GM23248 (cell line): Measurements from ENCODE around the gene MPZL1. TPM values are rescaled to one million over a fixed set of nuclear protein-coding genes. Genes with fewer than 3 reads are reported as not detected.
"Not testable (repeated sequence)": the region's sequence is repeated elsewhere in the genome, so short reads cannot be mapped to it uniquely, and the experiment has no call there.

ENCODE experiments used
- DNase-seq: peaks from one replicate; pipeline ENCODE4 v3.0.0-alpha.2; 2015
- H2AFZ ChIP-seq: fragments of 200-600 bp; sonication (generic); 2 replicates; pipeline ENCODE4 v1.6.1; 2016; ENCODE audit warnings: antibody characterized with exemption
- H3F3A ChIP-seq: fragments of 200-600 bp; sonication (generic); 2 replicates; pipeline ENCODE4 v1.6.1; 2016; ENCODE audit warnings: mild to moderate bottlenecking, antibody characterized with exemption, mixed run types; ENCODE audit not compliant: insufficient read depth
- H3K27ac ChIP-seq: fragments of 200-600 bp; sonication (generic); 2 replicates; pipeline ENCODE4 v1.5.1; 2016; ENCODE audit warnings: mild to moderate bottlenecking
- H3K27me3 ChIP-seq: fragments of 200-600 bp; sonication (generic); replicated peaks from 2 replicates; pipeline ENCODE4 v1.6.1; 2016; ENCODE audit warnings: mild to moderate bottlenecking; ENCODE audit not compliant: insufficient read depth
- H3K36me3 ChIP-seq: fragments of 200-600 bp; sonication (generic); 2 replicates; pipeline ENCODE4 v1.6.1; 2016; ENCODE audit warnings: low read depth, mild to moderate bottlenecking
- H3K4me1 ChIP-seq: fragments of 200-600 bp; sonication (generic); 2 replicates; pipeline ENCODE4 v1.6.1; 2016; ENCODE audit warnings: mild to moderate bottlenecking; ENCODE audit not compliant: insufficient read depth
- H3K4me2 ChIP-seq: fragments of 200-600 bp; sonication (generic); one replicate; pipeline ENCODE4 v1.6.1; 2016; ENCODE audit warnings: mild to moderate bottlenecking; ENCODE audit not compliant: unreplicated experiment
- H3K4me3 ChIP-seq: fragments of 200-600 bp; sonication (generic); 2 replicates; pipeline ENCODE4 v1.5.1; 2016; ENCODE audit warnings: mild to moderate bottlenecking
- H3K79me2 ChIP-seq: fragments of 200-600 bp; sonication (generic); 2 replicates; pipeline ENCODE4 v1.6.1; 2016; ENCODE audit warnings: mild to moderate bottlenecking; ENCODE audit not compliant: insufficient read depth
- H3K9ac ChIP-seq: fragments of 200-600 bp; sonication (generic); 2 replicates; pipeline ENCODE4 v1.6.1; 2016; ENCODE audit warnings: mild to moderate bottlenecking
- H3K9me2 ChIP-seq: fragments of 200-600 bp; sonication (generic); 2 replicates; pipeline ENCODE4 v1.6.1; 2016; ENCODE audit warnings: mixed run types, mild to moderate bottlenecking, moderate library complexity; ENCODE audit not compliant: insufficient read depth
- H3K9me3 ChIP-seq: fragments of 200-600 bp; sonication (generic); one replicate; pipeline ENCODE4 v1.6.1; 2017; ENCODE audit warnings: low read depth
- H4K20me1 ChIP-seq: fragments of 200-600 bp; sonication (generic); 2 replicates; pipeline ENCODE4 v1.6.0; 2016; ENCODE audit not compliant: insufficient read depth
- EZH2 ChIP-seq: fragments of 200-600 bp; sonication (generic); IDR thresholded peaks from 2 replicates; pipeline ENCODE4 v1.6.1; 2018; ENCODE audit warnings: antibody characterized with exemption, mild to moderate bottlenecking; ENCODE audit not compliant: insufficient read depth, poor library complexity, severe bottlenecking
- EZH2phosphoT487 ChIP-seq: fragments of 200-600 bp; sonication (generic); IDR thresholded peaks from 2 replicates; pipeline ENCODE4 v1.6.1; 2018; ENCODE audit warnings: antibody characterized with exemption, moderate library complexity, mild to moderate bottlenecking, low read depth; ENCODE audit not compliant: insufficient read depth
- WGBS, 2 experiments: methylation state at CpG; one replicate each; pipeline ENCODE4 v1.1.6; 2015 to 2017; ENCODE audit warnings: low lambda C conversion rate in 2 of 2, low coverage in 1 of 2; ENCODE audit errors: missing lambda C conversion rate in 2 of 2; 5-methylcytosine and 5-hydroxymethylcytosine counted together
- in situ Hi-C: fragments of 300-500 bp; cut with MboI; formaldehyde crosslinking; loops from 2 replicates; pipeline ENCODE4 v1.15.0; 2020
- polyA plus RNA-seq: library from polyadenylated mRNA; unstranded; fragments of >200 nt; fragmentation: Nextera tagmentation; extraction: Ambion mirVana; gene quantifications from 2 replicates; pipeline ENCODE4 v1.2.1, GENCODE V29; 2016
- total RNA-seq: library from RNA; depleted of rRNA; stranded (reverse); fragments of >200 nt; shearing (Covaris generic); gene quantifications from 2 replicates; pipeline ENCODE4 v1.2.3, GENCODE V29; 2014

Gene MPZL1
- total and polyA plus RNA-seq, 2 experiments from 2014 or later, result 144 to 284 TPM

DNA sequence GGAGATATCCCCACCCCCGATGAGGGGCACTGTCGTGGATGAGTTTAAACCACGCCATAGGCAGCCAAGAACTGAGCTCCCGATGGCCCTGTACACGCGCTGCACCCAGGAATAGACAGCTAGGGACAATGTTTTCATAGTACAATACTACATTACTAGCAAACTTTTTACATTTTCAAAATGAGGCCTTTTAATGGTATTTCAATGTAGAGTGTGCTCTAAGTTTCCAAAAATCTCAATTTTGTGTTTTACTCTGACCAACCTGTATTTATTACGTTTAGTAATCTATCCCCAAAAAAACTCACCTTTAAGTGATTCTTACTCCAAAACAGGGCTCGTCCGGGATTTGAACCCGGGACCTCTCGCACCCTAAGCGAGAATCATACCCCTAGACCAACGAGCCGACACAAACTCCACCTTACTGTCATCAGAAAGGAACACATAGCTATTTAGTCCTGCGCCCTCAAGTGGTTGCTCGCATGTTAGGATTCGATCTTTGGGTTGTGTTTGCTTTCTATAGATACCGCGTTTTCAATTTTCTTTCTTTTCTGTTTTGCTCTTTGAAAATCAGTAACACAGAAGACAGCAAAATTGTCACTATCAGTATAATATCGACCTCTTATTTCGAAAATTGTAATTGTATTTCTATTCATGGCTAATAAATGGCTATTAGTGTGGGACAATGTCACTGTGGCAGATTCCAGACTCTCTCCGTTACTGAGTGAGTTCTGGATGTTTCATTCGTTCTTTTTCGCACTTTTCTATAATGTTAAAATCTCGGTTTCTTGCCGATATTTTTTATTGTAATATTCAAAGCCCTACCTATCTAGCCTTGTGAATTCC lies 6.4 kb upstream of the MPZL1 start:
- Histone ChIP-seq H3K9me2 (no peaks in the 10 kb centered on the region), H3K4me2 (peak overlapping the region; percentile 95), H3K36me3 (no peaks in the 10 kb centered on the region), H3F3A (peaks cover 16% of the 10 kb centered on the region), H3K79me2 (no peaks in the 10 kb centered on the region), H3K9ac (peak overlapping the region; percentile 91), H4K20me1 (no peaks in the 10 kb centered on the region), H2AFZ (peak overlapping the region; percentile 90), H3K4me3 (peak overlapping the region; percentile 97), H3K27me3 (no peaks in the 10 kb centered on the region), H3K27ac (peak overlapping the region; percentile 90), H3K4me1 (peaks cover 10% of the 10 kb centered on the region), H3K9me3 (no peaks in the 10 kb centered on the region)
- in situ Hi-C loops, result no loop called here
- TF ChIP-seq EZH2phosphoT487 (no peak), EZH2 (no peak)
- WGBS, 2 experiments, result 1% methylated on average over 26 of the region's 26 CpGs
- peak; percentile 85 for DNase-seq

DNA sequence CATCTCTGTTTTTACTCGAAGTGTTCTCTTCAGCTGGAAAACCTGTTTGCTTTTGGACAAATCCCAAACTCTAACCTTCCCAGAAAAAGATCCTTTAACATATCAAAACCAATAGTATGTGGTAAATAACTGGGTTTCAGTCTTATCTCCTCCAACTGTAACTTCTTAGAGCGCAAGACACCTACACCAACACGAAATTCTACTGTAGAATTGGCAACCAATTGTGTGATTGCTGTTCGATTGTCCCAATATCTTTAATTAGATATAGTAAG lies 5.8 kb upstream of the MPZL1 start:
- WGBS, 2 experiments, result 1 to 2% methylated on average over 4 of the region's 4 CpGs
- peak overlapping the region; percentile 18; the same call in 1 of the 2 replicates for H3K27ac ChIP-seq
- in situ Hi-C loops, result no loop called here

DNA sequence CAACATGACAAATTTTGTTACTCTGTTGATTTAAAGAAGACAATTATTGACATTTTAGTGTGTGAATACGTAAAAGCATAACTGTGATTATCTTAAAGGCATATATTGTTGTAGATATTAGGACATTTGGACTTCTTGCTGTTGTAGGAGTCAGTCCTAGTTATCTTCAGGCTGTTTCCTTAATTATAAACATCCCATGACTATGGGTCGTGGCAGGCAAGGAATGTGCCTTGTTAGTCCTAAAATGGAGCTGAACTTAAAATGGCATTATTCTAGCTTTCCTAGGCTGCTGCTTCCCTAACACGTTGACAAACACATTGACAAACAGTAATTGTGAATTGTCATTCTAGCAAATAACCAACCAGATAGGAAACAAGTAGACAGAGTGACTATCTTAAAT lies 4.4 kb upstream of the MPZL1 start:
- no peaks in the 10 kb centered on the region for H3K27me3 ChIP-seq
- in situ Hi-C loops, result no loop called here
- H3F3A ChIP-seq, result peaks cover 27% of the 10 kb centered on the region
- H2AFZ ChIP-seq, result 0 out of 2 replicates have a peak overlapping the region, but pooled peaks have one; percentile 38
- H3K9me3 ChIP-seq, result no peaks in the 10 kb centered on the region
- no peak overlapping the region for H3K4me3 ChIP-seq
- H3K4me2 ChIP-seq, result peak overlapping the region; percentile 34
- H3K27ac ChIP-seq, result no peak overlapping the region
- H4K20me1 ChIP-seq, result no peaks in the 10 kb centered on the region
- H3K9me2 ChIP-seq, result no peaks in the 10 kb centered on the region
- peaks cover 15% of the 10 kb centered on the region for H3K4me1 ChIP-seq
- DNase-seq, result peak; percentile 42
- TF ChIP-seq EZH2 (no peak), EZH2phosphoT487 (no peak)
- no peak overlapping the region for H3K9ac ChIP-seq
- no peaks in the 10 kb centered on the region for H3K36me3 ChIP-seq
- H3K79me2 ChIP-seq, result peaks cover 6% of the 10 kb centered on the region
- 32 to 34% methylated on average over 3 of the region's 3 CpGs for whole genome bisulfite sequencing, 2 experiments

More for the DNA sequence above, 5.8 kb upstream of the MPZL1 start:
- Histone ChIP-seq H3K27me3 (no peaks in the 10 kb centered on the region), H4K20me1 (no peaks in the 10 kb centered on the region), H3K79me2 (no peaks in the 10 kb centered on the region), H3F3A (peaks cover 22% of the 10 kb centered on the region), H2AFZ (peak overlapping the region; percentile 90), H3K9ac (peak overlapping the region; percentile 91), H3K4me1 (peaks cover 14% of the 10 kb centered on the region), H3K9me2 (no peaks in the 10 kb centered on the region), H3K9me3 (no peaks in the 10 kb centered on the region), H3K4me3 (peak overlapping the region; percentile 97), H3K4me2 (peak overlapping the region; percentile 95), H3K36me3 (no peaks in the 10 kb centered on the region)
- DNase-seq, result no peak
- TF ChIP-seq EZH2 (no peak), EZH2phosphoT487 (no peak)

DNA sequence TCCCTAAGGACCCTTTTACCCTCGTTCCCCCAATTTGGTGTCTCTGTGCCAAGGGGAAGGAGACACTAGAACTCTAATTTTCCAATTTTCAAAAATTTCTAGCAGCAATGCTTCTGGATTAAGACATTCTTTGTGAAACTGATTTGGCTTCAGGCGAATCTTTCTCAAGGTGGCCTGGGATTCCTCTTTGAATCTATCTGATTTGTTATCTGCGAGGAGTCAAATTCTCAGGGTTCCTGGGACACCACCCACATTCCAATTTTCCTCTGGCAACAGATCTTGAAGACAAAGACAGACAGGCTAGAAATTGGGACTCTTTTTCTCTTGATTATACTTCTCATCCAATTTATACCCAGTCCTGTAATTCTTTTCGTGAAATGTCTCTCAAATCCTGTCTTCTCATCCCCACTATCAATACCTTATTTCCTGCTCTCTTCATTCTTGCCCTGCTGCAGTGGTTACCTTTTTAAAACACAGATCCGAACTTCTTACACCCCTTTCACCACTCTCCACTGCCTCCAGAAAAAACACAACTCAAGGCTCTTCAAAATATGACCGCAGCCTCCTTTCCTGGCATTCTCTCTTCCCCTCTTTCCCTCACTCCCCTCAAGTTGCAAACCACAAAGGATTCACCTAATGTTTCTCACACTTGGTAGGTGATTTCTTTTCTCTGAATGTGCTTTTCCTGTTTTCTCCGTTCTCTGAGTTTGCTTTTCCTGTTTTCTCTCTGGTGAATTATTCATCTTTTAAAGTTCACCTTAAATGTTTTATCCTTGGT lies 2.7 kb upstream of the MPZL1 start:
- in situ Hi-C loops, result no loop called here
- H2AFZ ChIP-seq, result no peak overlapping the region
- DNase-seq, result no peak
- H3K4me3 ChIP-seq, result no peak overlapping the region
- H3K4me1 ChIP-seq, result peaks cover 24% of the 10 kb centered on the region
- peaks cover 24% of the 10 kb centered on the region for H3K79me2 ChIP-seq
- H4K20me1 ChIP-seq, result peaks cover 12% of the 10 kb centered on the region
- no peak overlapping the region for H3K4me2 ChIP-seq
- H3K9me3 ChIP-seq, result no peaks in the 10 kb centered on the region
- peaks cover 37% of the 10 kb centered on the region for H3F3A ChIP-seq
- H3K36me3 ChIP-seq, result no peaks in the 10 kb centered on the region
- H3K27ac ChIP-seq, result no peak overlapping the region
- TF ChIP-seq EZH2phosphoT487 (no peak), EZH2 (no peak)
- no peak overlapping the region for H3K9ac ChIP-seq
- H3K27me3 ChIP-seq, result no peaks in the 10 kb centered on the region
- 93 to 94% methylated on average over 7 of the region's 7 CpGs for WGBS, 2 experiments
- H3K9me2 ChIP-seq, result no peaks in the 10 kb centered on the region

DNA sequence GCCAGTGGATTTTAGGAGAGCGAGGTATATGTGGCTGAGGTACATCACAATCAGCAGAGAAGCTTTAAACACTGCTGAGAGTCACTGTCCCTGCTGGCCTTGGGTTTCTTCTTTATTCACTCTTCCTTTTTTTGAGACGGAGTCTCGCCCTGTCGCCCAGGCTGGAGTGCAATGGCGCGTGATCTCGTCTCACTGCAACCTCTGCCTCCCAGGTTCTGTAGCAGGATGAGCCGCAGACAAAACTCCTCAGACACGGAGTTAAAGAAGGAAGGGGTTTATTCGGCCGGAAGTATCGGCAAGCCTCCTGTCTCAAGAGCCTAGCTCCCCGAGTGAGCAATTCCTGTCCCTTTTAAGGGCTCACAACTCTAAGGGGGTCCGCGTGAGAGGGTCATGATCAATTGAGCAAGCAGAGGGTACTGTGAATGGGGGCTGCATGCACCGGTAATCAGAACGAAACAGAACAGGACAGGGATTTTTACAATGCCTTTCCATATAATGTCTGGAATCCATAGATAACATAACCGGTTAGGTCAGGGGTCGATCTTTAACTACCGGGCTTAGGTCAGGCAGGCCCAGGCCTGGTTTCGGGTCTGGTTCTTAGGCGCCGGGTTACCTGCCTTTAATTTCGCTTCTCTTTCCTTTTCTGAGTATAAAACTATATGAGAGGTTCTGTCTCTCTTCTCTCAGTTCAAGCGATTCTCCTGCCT lies 1.9 kb upstream of the MPZL1 start:
- H3K27ac ChIP-seq, H2AFZ ChIP-seq, H3K9ac ChIP-seq, H3K27me3 ChIP-seq, H3K4me3 ChIP-seq, DNase-seq, H3K4me2 ChIP-seq, H3K9me3 ChIP-seq, in situ Hi-C loops, H3K9me2 ChIP-seq, H3K36me3 ChIP-seq: not testable (repeated sequence)
- peaks cover 31% of the 10 kb centered on the region for H3K79me2 ChIP-seq
- H3F3A ChIP-seq, result peaks cover 35% of the 10 kb centered on the region
- 96 to 97% methylated on average over 25 of the region's 25 CpGs for WGBS, 2 experiments
- peaks cover 32% of the 10 kb centered on the region for H3K4me1 ChIP-seq
- peaks cover 16% of the 10 kb centered on the region for H4K20me1 ChIP-seq
